Tongue (tissue), 2 donors: ENCODE measurements around the gene PHF21B. TPM values are rescaled to one million over a fixed set of nuclear protein-coding genes. Genes with fewer than 3 reads are reported as not detected.
"Not testable (repeated sequence)": the region's sequence is repeated elsewhere in the genome, so short reads cannot be mapped to it uniquely, and the experiment has no call there.

Experiments
- DNase-seq: peaks from one replicate; pipeline ENCODE4 v3.0.0-alpha.2; 2015
- total RNA-seq: library from RNA; depleted of rRNA; stranded (reverse); fragments of >200 nt; gene quantifications from one replicate; pipeline ENCODE4 v1.2.3, GENCODE V29; 2014

The PHF21B gene
- total RNA-seq: 0.21 TPM

DNA sequence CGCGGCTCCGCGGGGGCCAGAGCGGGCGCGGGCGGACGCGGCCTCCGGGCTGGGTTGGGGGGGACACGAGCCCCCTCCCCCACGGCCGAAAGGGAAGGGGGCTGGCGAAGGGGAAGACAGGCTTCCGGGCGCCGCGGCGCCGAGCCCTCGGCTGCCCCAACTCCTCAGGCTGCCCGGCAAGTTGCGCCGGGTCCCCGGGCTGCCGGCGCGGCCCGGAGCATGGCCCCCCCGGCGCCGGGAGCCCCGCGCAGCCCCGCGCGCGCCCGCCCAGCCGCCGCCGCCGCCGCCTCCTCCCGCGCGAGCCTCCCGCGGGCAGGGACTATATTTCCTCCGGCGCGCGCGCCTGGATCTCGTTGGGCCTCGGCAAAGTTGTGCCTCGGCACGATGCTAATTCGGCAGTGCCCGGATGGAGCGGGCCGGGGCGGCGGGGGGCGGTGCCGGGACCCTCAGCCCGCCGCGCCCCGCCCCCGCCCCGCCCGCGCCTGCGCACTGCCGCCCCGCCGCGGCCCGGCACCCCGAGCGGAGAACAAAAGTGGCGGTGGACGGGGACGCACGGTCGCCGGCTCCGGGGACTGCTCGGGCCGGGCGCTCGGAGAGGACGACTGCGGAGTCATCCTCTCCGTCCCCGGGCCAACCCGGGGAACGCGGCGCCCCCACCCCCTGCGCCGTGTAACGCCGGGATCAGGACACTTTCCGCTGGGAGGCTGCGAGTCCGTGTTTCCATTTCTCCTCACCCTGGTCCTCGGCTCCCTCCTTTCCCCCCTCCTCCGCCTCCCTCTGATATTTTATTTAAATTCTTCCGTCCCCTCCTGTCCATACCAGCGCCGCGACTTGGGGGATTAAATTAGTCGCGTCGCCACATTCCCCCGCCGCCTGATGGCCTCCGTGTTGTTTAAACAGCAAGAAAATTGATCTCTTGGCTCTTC lies at the start of gene PHF21B:
PHF21B (minus strand) TSS at position 400 of the 926 bp plus-strand sequence. CDS start 456 bp downstream, outside the sequence.
- DNase-seq: peak; percentile 85

DNA sequence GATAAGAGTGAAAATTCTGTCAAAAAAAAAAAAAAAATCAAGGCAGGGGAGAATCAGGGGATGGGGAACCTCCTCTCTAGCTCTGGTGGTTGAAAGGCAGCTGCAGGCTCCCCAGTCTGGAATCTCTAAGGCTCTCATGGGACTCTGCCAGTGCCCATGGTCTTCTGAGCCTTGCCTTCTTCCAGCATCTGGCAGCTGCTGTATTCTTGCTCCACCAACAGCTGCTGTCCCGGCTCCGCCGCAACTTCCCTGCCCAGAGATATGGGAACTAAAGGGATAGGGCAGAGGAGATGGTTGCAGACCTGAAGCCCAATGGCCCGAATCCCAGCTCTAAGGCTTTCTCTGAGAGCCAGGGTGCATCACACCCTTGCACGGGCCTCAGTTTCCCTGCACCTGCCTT lies 49.5 kb upstream of the PHF21B start:
- DNase-seq: peak; percentile 88

DNA sequence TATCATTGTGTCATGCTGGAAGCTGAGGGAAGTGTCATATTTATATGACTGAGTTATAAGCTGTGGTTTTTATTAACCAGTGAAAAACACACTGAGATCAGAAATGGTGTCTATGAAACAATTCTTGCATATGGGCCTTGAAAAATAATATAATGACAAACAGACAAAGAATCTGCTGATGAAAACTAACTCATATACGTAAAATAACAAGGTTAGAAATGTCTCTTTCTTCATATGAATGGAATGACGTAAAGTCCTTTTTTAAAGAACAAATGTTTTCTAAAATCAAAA lies 48.8 kb upstream of the PHF21B start:
- no peak for DNase-seq

DNA sequence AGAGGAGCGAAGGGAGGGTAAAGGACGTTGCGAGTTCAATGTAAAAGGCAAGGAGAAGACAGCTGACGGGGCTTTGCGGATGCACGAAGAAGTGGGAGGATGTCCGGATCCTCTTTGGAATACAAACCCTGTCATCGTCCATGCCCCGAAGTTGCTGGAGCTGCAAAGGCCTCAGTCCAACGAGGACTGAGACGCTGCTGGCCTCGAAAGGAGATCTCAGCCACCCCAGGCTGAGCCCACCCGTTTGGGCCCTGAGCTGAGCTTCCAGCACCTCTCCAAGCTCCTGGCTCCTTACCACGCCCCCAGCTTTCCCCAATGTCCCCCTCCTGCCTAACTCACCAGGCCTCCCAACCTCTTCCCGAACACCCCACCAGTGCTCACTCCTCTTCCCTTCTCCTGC lies 46.1 kb upstream of the PHF21B start:
- DNase-seq: no peak

DNA sequence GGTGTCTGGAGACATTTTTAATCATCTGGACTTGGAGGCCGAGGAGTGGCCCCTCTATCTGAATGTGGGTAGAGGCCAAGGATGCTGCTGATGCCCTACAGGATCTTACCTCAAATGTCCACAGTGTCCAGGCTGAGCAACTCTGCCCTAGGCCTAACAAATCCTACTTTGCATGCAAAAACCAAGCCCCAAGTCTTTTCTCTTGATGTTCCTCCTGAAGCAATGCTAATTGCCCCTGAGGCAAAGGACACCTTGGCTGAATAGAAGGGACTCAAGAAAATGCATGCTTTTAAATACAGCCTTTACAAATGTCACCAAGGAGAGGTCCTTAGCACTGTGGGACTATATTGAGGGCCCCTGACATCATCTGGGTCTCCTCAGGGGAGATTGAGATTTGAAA lies 43.8 kb upstream of the PHF21B start:
- no peak for DNase-seq

DNA sequence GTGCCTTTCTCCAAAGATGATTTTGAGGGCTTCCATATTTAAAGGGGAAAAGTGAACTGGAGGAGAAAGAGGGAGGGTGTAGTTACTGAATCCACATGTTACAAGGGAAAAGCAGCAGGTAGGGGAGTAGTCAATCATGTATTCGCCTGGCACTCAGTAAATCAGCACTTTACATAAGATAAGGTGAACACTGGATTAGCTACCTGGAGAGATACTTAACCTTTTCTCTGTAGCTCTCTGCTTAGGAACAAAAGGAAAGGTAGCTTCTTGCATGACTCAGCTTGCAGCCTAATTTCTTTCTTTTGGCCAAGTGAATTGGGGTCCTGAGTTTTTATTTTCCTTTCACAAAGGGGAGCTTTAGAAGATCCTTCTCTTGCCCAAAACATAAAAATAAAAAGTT lies 43.3 kb upstream of the PHF21B start:
- no peak for DNase-seq

DNA sequence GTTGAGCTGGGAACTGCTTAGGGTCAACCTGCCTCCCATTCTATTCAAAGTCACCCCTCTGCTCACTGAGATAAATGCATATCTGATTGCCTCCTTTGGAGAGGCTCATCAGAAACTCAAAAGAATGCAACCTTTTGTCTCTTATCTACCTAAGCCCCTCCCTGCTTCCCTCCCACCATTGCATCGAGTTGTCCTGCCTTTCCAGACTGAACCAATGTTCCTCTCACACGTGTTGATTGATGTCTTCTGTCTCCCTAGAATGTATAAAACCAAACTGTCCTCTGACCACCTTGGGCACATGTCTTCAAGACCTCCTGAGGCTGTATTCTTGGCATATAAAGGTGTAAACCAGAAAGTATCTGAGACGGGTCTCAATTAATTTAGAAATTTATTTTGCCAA lies 42.9 kb upstream of the PHF21B start:
- not testable (repeated sequence) for DNase-seq

DNA sequence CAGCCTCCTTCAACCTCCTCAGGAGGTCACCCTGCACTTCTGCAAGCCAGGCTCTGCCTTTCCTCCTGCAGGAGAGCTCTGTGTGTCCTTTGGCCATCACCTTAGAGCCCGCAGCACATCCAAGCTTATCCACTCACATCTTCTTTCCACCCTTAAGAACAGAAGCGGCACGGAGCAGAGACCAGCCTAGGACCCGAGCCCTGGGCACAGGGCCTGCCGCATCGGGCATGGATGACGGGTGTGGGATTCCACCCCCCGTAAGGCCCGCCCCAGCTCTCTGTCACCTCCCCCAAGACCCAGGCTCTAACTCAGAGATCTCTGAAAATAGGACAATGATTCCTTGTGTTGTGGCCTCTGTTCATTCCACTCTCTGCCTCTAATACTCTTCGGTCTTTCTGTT lies 42.1 kb upstream of the PHF21B start:
- DNase-seq: no peak

DNA sequence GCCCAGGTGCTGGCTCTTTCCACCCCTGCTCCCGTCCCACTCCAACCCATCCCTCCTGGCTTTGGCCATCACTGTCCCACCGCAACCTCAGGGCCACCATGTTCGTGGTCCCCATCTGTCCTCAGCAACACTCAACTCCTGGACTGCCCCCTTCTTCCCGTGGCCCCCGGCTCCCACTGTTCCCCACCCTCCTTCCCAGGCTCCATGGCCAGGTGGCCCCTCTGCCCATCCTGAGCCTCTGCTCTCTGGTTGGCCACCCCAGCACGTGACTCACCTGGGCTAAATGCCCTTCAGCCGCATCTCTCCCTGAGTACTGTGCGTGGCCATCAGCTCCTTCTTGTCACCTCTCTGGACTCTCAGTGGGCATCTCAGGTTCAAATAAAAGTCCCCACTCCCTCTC lies 41.6 kb upstream of the PHF21B start:
- DNase-seq: no peak

DNA sequence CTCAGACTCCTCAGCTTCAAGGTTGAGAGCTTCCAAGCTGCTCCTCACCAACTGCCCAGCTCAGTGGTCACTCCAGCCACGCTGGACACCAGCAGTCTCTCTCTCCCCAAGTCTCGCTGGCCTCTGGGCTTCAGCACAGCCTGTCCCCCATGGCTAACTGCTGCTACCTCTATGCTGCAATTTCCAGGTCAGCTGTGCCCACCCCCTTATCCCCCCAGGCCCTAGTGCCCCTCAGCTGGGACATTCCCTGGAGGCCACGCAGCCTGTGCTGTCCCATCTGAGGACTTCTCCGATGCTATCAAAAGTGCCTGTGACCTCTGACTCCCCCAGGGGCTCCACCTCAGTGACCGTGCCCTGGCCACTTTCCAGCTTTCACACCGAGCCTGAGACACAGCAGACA lies 37.5 kb upstream of the PHF21B start:
- DNase-seq: no peak

DNA sequence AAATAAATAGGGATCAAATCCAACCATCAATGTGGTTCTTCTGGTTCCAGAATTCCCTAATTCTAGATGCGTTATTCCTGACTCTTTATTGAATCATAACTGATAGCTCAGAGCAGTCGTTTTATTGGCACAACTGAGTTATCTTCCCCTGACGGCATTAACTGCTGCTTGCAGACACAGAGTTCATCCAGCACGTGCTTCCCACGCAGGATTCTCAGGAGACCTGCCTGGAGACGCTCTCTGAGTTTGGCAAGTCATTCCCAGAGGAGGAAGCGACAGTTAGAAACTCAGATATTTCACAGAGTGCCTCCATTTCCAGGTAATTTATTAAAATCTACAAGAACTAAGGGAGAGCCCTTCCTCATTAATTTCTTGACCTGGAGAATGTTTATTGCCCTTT lies 35.4 kb upstream of the PHF21B start:
- no peak for DNase-seq

DNA sequence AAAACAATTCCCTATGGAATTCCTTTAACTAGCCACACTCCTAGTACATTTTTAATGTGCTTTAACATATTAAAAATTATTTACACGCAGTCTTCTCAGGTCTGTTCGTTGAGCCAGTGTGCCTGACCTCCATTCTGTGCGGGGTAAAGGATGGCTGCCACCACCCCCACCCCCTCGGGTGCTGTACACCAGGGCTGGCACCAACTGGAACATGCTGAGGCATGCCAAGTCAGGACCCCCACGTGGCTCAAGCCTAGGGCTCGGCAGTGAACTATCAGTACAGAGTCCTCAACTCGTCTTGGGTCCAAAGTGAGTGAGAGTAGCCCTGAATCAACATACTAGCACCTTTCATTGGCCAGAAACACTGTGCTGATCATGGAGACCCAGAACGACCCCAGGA lies 32.5 kb upstream of the PHF21B start:
- no peak for DNase-seq

DNA sequence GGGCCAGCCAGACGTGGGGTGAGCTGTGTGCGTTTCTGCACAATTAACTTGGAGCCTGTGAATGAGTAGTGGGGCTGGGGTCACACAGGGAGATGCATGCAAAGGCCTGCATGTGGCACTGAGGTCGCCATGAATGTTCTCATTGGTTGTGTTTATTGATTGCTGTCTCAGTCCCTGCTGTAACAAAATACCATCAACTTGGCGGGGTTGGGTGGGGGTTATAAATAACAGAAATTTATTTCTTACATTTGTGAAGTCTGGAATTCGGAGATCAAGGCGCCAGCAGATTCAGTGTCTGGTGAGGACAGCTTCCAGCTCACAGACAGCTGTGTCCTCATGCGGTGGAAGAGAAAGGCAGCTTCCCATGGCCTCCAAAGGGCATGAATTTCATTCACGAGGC lies 29.3 kb upstream of the PHF21B start:
- DNase-seq: no peak

DNA sequence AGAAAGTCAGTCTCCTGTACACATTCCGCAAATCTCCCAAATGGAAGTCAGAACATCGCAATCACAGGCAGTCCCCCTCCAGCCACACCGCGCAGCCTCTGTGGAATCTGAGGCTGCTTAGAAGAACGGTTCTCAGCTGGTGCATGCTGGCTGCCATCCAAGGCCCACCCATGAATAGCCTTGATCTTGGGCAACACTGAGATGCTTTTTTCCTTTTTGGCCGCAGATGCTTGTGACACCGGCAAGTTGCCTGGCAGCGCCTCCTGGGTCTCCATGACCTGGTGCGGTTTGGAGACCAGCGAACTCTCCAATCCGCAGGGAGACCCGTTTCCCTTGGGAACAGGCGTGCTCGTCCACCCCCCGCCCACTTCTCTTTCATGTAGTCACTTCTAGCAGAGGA lies 26.3 kb upstream of the PHF21B start:
- DNase-seq: peak; percentile 70

DNA sequence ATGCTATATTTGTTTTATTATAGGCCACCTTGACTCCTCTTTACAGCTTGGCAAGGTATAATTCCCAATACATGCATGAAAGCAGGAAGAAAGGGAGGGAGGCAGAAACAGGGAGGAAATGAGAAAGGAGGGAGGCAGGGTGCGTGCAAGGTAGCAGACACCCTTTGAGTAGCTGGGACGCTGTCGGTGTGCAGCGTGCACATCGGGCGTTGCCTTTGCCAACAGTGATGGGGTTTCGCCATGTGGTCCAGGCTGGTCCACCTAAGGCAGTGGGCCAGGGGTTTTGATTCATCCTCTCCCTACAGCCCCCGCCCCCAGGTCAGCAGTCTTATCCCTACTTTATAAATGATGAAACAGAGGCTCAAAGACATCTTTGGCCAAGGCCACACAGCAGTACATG lies 25.0 kb upstream of the PHF21B start:
- DNase-seq: no peak

DNA sequence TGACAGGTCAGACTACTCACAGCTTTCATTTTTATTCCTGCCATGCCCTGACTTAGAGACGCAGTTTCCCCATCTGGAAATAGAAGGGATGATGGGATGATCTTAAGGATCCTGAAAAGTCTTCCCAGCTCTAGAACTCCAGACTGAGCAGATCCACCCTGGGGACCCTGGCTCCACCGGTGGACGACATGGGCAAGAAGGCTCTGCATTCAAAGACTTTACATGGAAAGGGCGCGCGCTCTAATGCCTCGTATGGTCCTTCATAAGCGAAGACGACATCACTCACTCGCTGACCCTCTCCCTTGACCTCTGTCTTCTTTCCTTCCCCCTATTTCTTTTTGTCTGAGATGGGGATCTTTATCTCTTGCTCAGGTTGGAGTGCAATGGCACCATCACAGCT lies 24.4 kb upstream of the PHF21B start:
- DNase-seq: no peak

DNA sequence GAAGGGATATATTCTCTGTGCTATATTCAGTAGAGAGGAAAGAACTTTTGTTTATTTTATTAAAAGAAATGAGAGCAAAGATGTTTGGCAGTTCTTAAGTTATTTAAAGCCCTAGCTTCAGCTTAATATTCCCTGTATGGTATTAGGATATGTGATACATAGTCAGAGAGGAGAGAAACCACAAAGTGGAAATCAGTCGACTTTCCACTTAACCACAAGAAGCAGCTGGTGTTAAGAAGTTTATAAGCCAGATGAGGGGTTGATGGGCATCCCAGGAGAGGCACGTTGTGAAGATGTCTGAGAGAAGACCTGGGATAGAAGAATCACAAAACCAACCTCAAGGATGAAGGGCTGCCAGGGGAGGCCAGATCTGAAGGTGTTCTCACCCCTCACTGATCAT lies 23.3 kb upstream of the PHF21B start:
- no peak for DNase-seq

DNA sequence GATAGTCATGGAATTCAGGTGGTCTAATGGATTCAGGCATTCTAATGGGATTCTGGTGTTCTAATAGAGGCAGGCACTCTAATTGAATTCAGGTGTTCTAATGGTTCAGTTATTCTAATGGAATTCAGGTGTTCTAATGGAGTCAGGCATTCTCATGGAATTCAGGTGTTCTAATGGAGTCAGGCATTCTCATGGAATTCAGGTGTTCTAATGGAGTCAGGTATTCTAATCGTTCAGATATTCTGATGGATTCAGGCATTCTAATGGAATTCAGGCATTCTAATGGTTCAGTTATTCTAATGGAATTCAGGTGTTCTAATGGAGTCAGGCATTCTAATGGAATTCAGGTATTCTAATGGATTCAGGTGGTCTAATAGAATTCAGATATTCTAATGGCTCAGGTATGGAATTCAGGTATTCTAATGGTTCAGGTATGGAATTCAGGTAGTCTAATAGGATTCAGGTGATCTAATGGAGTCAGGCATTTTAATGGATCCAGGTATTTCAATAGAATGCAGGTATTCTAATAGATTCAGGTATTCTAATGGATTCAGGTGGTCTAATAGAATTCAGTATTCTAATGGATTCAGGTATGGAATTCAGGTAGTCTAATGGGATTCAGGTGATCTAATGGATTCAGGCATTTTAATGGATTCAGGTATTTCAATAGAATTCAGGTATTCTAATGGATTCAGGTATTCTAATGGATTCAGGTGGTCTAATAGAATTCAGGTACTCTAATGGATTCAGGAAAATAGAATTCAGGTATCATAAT lies 22.0 kb upstream of the PHF21B start:
- no peak for DNase-seq

DNA sequence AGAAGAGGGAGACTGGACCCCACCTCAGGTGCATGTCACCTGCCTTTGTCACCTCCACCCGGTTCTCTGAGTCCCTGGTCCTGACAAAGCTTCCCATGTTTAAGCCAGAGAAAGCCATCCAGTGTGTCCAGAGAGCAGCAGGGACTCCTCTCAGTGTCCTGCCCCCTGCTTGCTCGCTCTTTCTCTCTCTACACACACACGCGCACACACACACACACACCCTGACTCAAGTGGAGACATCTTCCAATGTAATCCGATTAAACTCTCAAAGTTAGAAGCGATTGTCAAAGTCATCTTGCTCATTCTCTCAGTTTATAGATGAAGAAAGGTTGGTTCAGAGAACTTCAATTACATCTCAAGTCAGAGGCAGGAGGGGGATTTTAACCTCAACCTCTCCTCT lies 19.7 kb upstream of the PHF21B start:
- no peak for DNase-seq

DNA sequence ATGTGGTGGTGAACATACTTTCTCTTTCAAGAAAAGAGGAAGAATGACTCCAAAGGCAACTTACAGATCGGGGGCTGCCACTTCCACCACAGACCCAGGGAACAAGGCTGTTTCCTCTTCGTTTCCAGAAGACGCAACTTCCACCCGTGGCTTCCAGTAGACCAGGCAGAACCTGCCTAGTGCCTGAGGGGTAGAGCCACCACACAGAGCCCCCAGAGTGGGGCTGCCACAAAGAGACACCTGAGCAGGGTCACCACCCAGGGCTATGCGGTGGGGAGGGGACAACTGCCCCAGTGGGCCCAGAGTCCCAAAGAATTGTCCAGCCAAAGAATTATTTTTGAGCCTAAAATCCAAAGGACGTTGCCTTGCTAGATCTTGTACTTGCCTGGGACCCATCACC lies 16.7 kb upstream of the PHF21B start:
- no peak for DNase-seq

DNA sequence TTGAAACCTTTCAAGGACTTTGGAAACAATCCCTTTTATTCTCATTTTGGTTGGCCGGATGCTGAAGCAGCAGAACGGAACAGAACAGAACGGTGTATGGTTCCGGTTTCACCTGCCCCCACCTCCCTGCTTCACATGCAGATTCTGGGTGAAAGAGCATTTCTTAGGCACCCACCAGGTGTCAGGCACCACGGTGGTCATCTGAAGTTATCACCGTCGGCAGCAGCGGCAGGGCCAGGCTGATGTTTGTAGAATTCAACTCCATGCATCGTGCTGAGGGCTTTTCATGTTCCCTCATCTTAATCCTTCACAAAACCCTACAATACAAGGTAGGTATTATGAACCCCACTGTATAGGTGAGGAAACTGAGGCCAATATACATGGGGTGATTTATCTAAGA lies 13.6 kb upstream of the PHF21B start:
- no peak for DNase-seq

DNA sequence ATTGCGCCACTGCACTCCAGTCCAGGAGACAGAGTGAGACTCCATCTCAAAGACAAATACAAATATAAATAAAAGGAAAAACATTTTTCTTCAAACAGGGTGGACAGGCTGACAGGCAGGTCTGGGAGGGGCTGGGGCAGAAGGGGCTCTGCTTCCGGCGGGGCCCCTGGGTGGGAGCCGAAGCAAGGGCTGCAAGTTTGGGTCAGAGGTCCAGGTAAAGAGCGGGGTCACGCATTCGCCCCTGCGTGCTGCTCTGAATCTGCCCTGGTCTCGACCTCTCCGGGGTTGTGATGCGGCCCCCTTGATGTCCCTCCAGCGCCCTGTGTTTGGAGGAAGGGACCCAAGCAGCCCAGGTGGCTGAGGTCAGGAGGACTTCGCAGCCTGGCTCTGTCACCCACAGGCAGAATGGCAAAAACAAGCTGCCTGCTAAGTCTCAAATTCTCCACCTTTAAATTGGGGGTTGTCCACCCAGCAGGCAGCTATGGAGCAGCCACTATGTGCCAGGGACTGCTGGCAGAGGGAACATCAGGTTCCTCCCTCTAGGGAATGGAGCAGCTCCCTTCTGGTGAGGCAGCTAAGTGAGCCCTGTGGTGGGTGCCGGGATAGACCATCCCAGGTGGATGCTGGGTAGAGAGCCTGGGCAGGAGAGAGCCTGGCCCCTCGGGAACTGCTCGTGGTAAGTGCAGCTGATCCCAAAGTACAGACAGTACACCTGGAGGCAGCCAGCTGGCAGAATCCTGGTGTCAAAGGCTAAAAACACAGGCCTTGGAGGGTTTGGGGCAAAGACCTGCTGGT lies 10.3 kb upstream of the PHF21B start:
- no peak for DNase-seq

DNA sequence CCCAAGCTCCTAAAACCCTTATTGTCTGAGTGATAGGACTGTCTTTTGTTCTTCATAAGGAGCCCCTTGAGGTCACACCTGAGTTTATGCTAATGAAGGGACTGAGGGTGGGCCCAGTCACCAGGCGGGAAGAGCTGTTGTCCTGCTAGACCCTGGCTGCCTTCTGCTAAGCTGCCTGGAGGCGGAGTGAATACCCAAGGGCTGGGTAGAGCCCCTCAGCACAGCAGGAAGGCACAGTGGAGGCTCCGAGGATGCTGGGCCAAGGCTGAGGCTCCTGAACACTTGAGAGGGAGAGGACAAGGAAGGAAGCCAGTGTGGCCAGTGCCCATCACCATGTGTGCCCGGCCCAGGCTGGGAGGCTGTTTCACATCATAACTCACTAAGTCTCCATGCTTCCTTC lies 4.8 kb upstream of the PHF21B start:
- no peak for DNase-seq
